Ovary (tissue), 9 donors: Measurements from ENCODE around the gene ZNF814. TPM values are rescaled to one million over a fixed set of nuclear protein-coding genes. Genes with fewer than 3 reads are reported as not detected.

Source experiments
- DNase-seq, 5 donors: peaks; one replicate each; pipeline ENCODE4 v3.0.0-alpha.2; 2019 to 2020
- H3K27ac ChIP-seq, 2 donors: fragments of 200-600 bp; one replicate each; pipeline versions ENCODE4 v1.5.1 to v1.8.0; 2019 to 2022
- H3K27me3 ChIP-seq: fragments of 200-600 bp; one replicate; pipeline ENCODE4 v1.8.0; 2022
- H3K36me3 ChIP-seq: fragments of 200-600 bp; sonication (generic); one replicate; pipeline ENCODE4 v1.5.1; 2019
- H3K4me1 ChIP-seq: one replicate; pipeline ENCODE4 v1.8.1; 2013; ENCODE audit warnings: mild to moderate bottlenecking, moderate library complexity; ENCODE audit not compliant: insufficient read depth
- H3K4me3 ChIP-seq: fragments of 200-600 bp; sonication (generic); one replicate; pipeline ENCODE4 v1.5.1; 2017
- H3K9me3 ChIP-seq, 2 donors: fragments of 200-600 bp in 1 of 2; sonication (generic) in 1 of 2; one replicate each; pipeline versions ENCODE4 v1.5.1 to v1.8.1; 2013 to 2019; ENCODE audit warnings: mild to moderate bottlenecking in 1 of 2, moderate library complexity in 1 of 2
- EP300 ChIP-seq: sonication (generic); formaldehyde crosslinking; IDR thresholded peaks from one replicate; pipeline ENCODE4 v1.6.1; 2017; ENCODE audit warnings: antibody characterized with exemption
- POLR2A ChIP-seq: fragments of 450-650 bp; IDR thresholded peaks from one replicate; pipeline ENCODE4 v1.6.1; 2017; ENCODE audit warnings: antibody characterized with exemption, mild to moderate bottlenecking, moderate library complexity
- WGBS, 3 donors: extraction: QIAGEN DNeasy Blood & Tissue Kit in 1 of 3; methylation state at CpG; one replicate each; pipeline versions ENCODE4 v1.1.5 to v1.1.7; 2013 to 2017; 5-methylcytosine and 5-hydroxymethylcytosine counted together
- intact Hi-C, 4 donors: fragments of 100-400 bp; cut with DNase I; formaldehyde crosslinking; loops; one replicate each; pipeline versions ENCODE4 v1.11.0 to v1.15.1; 2022 to 2023
- polyA plus RNA-seq, 2 donors: library from polyadenylated mRNA; stranded (reverse); fragments of 200-250 nt in 1 of 2; fragments of 350-450 nt in 1 of 2; fragmentation: Illumina TruSeq in 1 of 2; extraction: RNeasy Lipid Tissue Mini Kit (QIAGEN cat#74804) in 1 of 2; gene quantifications; one replicate each; pipeline ENCODE4 v1.2.3, GENCODE V29; 2013 to 2014
- total RNA-seq, 7 donors: library from RNA; depleted of rRNA in 2 of 7; stranded (reverse); fragments of >200 nt in 2 of 7; fragmentation: NEBNext Ultra II Directional in 3 of 7; extraction: Animal tissue kit (Norgen Biotek cat#: 25700) in 3 of 7; gene quantifications; one replicate each; pipeline versions ENCODE4 v1.1.0 to v1.2.4, GENCODE V29; 2016 to 2023
- TF ChIP-seq, protein P1 (sequence below), 3 donors: fragments of 450-650 bp in 2 of 3; fragments of 200-600 bp in 1 of 3; IDR thresholded peaks; one replicate each; pipeline versions ENCODE4 v1.5.1 to v1.8.0; 2016 to 2022; ENCODE audit warnings: antibody characterized with exemption in 3 of 3, mild to moderate bottlenecking in 1 of 3
- donor health status: DM: no; HTN: no; CAD: no; lungs with moderate emphysema.
- donor health status: DM: no; HTN: no; CAD: no.
- donor health status: Bipolar disorder and iron deficiency.
- donor health status: DM: yes; HTN: yes; CAD: no.
- donor health status: DM: no; HTN: no; CAD: no.
- donor health status: DM: yes; HTN: yes; CAD: no.

ZNF814 gene
- total and polyA plus RNA-seq, 9 donors: 4.6 to 31.6 (median 12.3) TPM

GRCh38 chr19:57820599-57820998 is 68.2 kb downstream of the ZNF814 start:
- Histone ChIP-seq H3K4me1 (peaks cover 2% of the 10 kb centered on the region), H3K4me3 (peak overlapping the region; percentile 87), H3K27ac (no peak overlapping the region), H3K27me3 (no peaks in the 10 kb centered on the region), H3K36me3 (no peaks in the 10 kb centered on the region), H3K9me3 (no peaks in the 10 kb centered on the region)
- TF ChIP-seq, protein P1, sequence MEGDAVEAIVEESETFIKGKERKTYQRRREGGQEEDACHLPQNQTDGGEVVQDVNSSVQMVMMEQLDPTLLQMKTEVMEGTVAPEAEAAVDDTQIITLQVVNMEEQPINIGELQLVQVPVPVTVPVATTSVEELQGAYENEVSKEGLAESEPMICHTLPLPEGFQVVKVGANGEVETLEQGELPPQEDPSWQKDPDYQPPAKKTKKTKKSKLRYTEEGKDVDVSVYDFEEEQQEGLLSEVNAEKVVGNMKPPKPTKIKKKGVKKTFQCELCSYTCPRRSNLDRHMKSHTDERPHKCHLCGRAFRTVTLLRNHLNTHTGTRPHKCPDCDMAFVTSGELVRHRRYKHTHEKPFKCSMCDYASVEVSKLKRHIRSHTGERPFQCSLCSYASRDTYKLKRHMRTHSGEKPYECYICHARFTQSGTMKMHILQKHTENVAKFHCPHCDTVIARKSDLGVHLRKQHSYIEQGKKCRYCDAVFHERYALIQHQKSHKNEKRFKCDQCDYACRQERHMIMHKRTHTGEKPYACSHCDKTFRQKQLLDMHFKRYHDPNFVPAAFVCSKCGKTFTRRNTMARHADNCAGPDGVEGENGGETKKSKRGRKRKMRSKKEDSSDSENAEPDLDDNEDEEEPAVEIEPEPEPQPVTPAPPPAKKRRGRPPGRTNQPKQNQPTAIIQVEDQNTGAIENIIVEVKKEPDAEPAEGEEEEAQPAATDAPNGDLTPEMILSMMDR (IDR thresholded peaks at IDR 0.05): no peak
- TF ChIP-seq POLR2A: no peak
- no peak for TF ChIP-seq EP300
- 47 to 69% (median 53%) methylated on average over 6 of the region's 6 CpGs for WGBS, 3 donors
- DNase-seq: no peak
- intact Hi-C loops: no loop called here

DNA sequence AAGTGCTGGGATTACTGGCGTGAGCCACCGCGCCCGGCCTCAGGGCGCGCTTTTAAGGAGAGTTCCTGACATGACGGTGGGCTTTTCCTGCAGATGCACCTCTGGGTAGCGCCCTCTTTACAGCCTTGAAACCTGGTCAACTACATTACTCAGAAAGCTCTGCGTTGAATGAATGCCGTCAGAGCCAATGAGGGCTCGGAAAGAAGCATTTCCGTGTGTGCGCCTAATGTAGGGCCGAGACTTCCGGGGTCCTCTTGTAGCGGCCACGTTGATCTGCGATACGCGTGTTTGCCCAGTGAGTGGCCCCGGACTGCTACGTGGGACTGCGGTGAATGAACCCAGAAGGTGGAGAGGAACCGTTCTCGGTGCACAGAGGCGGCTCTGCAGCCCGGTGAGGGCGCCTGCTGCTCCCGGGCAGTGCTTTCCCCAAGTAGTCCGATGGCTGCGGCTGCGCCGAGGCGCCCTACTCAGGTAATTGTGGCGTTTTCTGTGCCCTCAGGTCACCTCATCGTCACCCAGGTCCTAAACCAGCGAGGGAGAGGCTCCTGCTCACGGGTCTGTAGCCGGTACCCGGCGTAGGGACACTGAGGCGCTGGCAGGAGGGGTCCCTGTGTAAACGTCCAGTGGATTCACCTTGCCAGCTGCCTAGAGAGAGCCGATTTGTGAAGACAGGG is 69.2 kb downstream of the ZNF814 start:
- Histone ChIP-seq H3K27ac (peak overlapping the region in 1 of 2 donors; percentile 26), H3K9me3 (no peaks in the 10 kb centered on the region), H3K4me1 (peaks cover 4% of the 10 kb centered on the region), H3K27me3 (no peaks in the 10 kb centered on the region), H3K4me3 (peak overlapping the region; percentile 87), H3K36me3 (no peaks in the 10 kb centered on the region)
- peak; percentile 79 to 84 (median 81) for DNase-seq
- TF ChIP-seq EP300 (no peak), POLR2A (peak; percentile 48)
- TF ChIP-seq, protein P1 (IDR thresholded peaks at IDR 0.05): no peak
- WGBS, 3 donors: 0% methylated on average over 43 to 44 of the region's 44 CpGs
- intact Hi-C loops: no loop called here

DNA sequence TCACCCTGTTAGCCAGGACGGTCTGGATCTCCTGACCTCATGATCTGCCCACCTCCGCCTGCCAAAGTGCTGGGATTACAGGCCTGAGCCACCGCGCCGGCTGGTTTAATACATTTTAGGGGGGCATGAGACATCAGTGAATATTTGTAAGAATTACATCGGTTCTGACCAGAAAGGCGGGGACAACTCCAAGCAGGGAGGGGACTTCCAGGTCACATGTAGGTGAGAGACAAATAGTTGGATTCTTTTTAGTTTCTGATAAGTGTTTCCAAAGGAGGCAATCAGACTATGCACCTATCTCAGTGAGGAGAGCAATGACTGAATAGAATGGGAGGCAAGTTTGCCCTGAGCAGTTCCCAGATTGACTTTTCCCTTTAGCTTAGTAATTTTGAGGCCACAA is 70.5 kb downstream of the ZNF814 start:
- no peaks in the 10 kb centered on the region for H3K36me3 ChIP-seq
- H3K4me1 ChIP-seq: peaks cover 8% of the 10 kb centered on the region
- TF ChIP-seq EP300 (no peak), POLR2A (no peak)
- TF ChIP-seq, protein P1 (IDR thresholded peaks at IDR 0.05): no peak
- 88 to 93% (median 91%) methylated on average over 7 of the region's 7 CpGs for WGBS, 3 donors
- H3K9me3 ChIP-seq: no peaks in the 10 kb centered on the region
- H3K4me3 ChIP-seq: no peak overlapping the region
- no peak overlapping the region for H3K27ac ChIP-seq
- H3K27me3 ChIP-seq: no peaks in the 10 kb centered on the region
- intact Hi-C loops: no loop called here
- no peak for DNase-seq

DNA sequence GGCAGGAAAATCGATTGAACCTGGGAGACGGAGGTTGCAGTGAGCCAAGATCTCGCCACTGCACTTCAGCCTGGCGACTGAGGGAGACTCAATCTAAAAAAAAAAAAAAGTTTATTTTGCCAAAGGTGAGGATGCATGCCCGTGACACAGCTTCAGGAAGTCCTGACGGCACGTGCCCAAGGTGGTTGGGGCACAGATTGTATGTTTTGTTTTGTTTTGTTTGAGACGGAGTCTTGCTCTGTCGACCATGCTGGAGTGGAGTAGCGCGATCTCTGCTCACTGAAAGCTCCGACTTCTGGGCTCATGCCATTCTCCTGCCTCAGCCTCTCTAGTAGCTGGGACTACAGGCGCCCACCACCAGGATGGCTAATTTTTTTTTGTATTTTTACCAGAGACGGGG is 70.9 kb downstream of the ZNF814 start:
- TF ChIP-seq, protein P1 (IDR thresholded peaks at IDR 0.05): no peak
- TF ChIP-seq EP300: no peak
- DNase-seq: no peak
- Histone ChIP-seq H3K4me3 (no peak overlapping the region), H3K27ac (no peak overlapping the region), H3K27me3 (no peaks in the 10 kb centered on the region), H3K4me1 (peaks cover 8% of the 10 kb centered on the region), H3K9me3 (no peaks in the 10 kb centered on the region), H3K36me3 (no peaks in the 10 kb centered on the region)
- 93 to 96% (median 96%) methylated on average over 14 of the region's 14 CpGs for WGBS, 3 donors
- intact Hi-C loops: no loop called here
